ENCODE results near the gene PHLDB1.

DNA sequence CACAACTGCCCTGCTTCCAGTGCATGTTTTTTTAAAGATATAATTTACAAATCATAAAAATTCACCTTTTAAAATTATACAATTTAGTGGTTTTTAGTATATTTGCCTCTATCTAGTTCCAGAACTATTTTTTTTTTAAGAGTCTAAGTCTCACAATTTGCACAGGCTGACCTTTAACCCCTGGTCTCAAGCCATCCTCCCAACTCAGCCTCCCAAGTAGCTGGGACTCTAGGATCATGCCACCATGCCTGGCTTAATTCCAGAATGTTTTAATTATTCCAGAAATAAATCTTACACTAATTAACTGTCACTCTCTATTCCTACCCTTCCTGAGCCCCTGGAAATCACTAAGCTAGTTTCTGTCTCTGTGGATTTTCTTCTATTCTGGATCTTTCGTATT lies 36.6 kb upstream of the PHLDB1 start:
- TF ChIP-seq, protein P1, sequence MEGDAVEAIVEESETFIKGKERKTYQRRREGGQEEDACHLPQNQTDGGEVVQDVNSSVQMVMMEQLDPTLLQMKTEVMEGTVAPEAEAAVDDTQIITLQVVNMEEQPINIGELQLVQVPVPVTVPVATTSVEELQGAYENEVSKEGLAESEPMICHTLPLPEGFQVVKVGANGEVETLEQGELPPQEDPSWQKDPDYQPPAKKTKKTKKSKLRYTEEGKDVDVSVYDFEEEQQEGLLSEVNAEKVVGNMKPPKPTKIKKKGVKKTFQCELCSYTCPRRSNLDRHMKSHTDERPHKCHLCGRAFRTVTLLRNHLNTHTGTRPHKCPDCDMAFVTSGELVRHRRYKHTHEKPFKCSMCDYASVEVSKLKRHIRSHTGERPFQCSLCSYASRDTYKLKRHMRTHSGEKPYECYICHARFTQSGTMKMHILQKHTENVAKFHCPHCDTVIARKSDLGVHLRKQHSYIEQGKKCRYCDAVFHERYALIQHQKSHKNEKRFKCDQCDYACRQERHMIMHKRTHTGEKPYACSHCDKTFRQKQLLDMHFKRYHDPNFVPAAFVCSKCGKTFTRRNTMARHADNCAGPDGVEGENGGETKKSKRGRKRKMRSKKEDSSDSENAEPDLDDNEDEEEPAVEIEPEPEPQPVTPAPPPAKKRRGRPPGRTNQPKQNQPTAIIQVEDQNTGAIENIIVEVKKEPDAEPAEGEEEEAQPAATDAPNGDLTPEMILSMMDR (IDR thresholded peaks at IDR 0.05 in 4 of 5, conservative IDR thresholded peaks at IDR 0.05 in 1 of 5): no peak
- TF ChIP-seq POLR2A (IDR thresholded peaks at IDR 0.05): no peak
